ENCODE results near the gene AGAP1.

DNA sequence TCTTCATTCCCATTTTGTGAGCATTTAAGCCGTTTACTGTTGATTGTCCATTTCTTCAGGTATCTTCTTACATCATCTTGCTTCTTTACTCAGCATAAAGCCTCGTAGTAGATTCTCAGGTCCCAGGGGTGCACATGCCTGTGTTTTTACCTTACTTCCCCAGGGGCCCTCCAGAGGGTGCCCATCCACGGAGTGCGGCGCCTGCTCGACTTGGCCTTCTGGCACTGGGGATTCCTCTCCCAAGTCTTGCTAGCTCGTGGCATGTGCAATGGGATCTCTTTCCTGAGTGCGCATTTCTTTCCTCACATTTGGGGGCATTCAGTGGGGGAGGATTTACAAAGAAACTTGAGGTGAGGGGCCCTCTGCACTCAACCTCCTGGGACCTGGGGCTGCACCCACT, 148.1 kb downstream of the AGAP1 start:
- no peak for TF ChIP-seq POLR2AphosphoS5 (IDR thresholded peaks at IDR 0.05; ENCODE audit: low read depth, low read length)
- TF ChIP-seq, protein P1, sequence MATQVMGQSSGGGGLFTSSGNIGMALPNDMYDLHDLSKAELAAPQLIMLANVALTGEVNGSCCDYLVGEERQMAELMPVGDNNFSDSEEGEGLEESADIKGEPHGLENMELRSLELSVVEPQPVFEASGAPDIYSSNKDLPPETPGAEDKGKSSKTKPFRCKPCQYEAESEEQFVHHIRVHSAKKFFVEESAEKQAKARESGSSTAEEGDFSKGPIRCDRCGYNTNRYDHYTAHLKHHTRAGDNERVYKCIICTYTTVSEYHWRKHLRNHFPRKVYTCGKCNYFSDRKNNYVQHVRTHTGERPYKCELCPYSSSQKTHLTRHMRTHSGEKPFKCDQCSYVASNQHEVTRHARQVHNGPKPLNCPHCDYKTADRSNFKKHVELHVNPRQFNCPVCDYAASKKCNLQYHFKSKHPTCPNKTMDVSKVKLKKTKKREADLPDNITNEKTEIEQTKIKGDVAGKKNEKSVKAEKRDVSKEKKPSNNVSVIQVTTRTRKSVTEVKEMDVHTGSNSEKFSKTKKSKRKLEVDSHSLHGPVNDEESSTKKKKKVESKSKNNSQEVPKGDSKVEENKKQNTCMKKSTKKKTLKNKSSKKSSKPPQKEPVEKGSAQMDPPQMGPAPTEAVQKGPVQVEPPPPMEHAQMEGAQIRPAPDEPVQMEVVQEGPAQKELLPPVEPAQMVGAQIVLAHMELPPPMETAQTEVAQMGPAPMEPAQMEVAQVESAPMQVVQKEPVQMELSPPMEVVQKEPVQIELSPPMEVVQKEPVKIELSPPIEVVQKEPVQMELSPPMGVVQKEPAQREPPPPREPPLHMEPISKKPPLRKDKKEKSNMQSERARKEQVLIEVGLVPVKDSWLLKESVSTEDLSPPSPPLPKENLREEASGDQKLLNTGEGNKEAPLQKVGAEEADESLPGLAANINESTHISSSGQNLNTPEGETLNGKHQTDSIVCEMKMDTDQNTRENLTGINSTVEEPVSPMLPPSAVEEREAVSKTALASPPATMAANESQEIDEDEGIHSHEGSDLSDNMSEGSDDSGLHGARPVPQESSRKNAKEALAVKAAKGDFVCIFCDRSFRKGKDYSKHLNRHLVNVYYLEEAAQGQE (IDR thresholded peaks at IDR 0.05; ENCODE audit: insufficient read depth in 1 of 2, low read depth in 2 of 2, low read length in 2 of 2) = no peak
- no peak for TF ChIP-seq TAF1 (IDR thresholded peaks at IDR 0.05; ENCODE audit: borderline replicate concordance, insufficient read depth, low read length)
- TF ChIP-seq FOXP2 (optimal IDR thresholded peaks at IDR 0.05; ENCODE audit: borderline replicate concordance, extremely low read depth, extremely low read length, insufficient read depth) = no peak
- no peak for TF ChIP-seq SIN3A (IDR thresholded peaks at IDR 0.05; ENCODE audit: borderline replicate concordance, insufficient read depth, low read length)
